ENCODE data around the gene AMER1.
"Not testable (repeated sequence)": the region's sequence is repeated elsewhere in the genome, so short reads cannot be mapped to it uniquely, and the experiment has no call there.

The AMER1 gene
- total RNA-seq, result 11.2 to 15.3 (median 13.7) reads per million in 3 donors

DNA sequence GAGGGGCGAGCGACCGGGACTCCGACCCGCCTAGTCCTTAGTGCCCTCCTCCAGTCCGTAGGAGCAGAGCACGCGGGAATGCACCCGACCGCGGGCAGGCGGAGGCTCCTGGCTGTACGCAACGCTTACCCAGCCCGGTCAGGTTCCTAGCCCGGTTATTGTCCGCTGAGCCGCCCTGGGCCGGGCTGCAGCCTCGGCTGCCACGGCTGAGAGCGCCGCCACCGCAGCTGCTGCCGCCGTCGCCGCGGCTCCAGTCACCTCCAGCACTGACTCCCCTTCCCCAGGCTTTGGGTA, at the start of gene AMER1:
Gene AMER1 (minus strand): TSS at position 268 of the 294 bp plus-strand sequence. CDS start 12,422 bp downstream, outside the sequence.
- Histone ChIP-seq H3K27ac (ENCODE audit: insufficient read depth, low read length, poor library complexity, severe bottlenecking) (peak within 1 kb of the TSS; percentile 82), H3K36me3 (ENCODE audit: control insufficient read depth, insufficient read depth, low read length) (no peaks in the 10 kb centered on the region)

DNA sequence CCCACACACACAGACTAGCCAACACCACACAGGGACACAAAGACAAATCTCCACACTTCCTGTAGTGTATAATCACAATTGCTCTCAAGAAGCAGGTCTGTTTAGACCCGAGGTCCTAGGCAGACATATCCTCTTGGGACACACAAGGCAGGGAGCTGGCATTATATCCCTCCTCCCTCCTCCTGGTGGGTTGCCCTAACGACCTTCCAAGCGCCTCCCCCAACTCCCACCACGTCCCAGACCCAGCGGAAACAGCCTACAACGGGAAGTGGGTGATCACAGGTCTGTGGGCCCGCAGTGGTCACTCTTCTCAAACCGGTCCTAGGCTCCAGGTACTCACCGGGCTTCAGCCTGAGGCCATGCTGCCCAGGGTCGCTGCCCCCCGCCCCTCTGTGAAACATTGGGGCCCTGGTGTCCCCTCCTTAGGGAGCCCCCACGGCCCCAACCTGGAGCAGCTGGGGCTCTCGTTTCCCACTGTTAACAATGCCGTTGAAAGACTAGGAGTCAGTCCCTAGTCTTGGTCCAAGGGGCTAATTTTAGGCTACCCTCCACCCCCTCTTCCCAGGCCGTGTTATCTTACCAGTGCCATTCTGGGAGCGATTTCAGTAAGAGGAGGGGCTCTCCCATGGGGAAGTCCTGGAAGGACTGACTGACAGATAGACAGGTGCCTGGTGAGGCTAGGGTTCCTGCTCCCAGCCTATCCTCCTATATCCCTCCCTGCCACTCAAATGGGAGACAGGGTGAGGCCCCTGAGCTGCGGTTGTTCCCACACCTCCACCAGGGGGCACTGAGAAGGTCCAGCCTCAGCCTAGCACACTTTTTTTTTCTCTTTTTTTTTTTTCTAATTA, 24.8 kb upstream of the AMER1 start, which contains the start of gene ASB12:
Gene ASB12 (minus strand): TSS at position 485 of the 848 bp plus-strand sequence. CDS start 4,957 bp downstream, outside the sequence.
- no peak within 1 kb of the TSS for H3K27ac ChIP-seq (ENCODE audit: insufficient read depth, low read length, poor library complexity, severe bottlenecking)
- H3K27me3 ChIP-seq (replicated peaks; ENCODE audit: control insufficient read depth, insufficient read depth, low read length, poor library complexity, severe bottlenecking), result no peaks in the 10 kb centered on the region
- no peaks in the 10 kb centered on the region for H3K4me1 ChIP-seq (ENCODE audit: control insufficient read depth, insufficient read depth, low read length, poor library complexity, severe bottlenecking)
- no peak within 1 kb of the TSS for H3K4me3 ChIP-seq (ENCODE audit: insufficient read depth, low read depth, low read length, poor library complexity, severe bottlenecking)
- no peak for DNase-seq
- H3K36me3 ChIP-seq (ENCODE audit: control insufficient read depth, insufficient read depth, low read length), result no peaks in the 10 kb centered on the region
- H3K9me3 ChIP-seq (ENCODE audit: control insufficient read depth, low read length), result no peaks in the 10 kb centered on the region

More for the DNA sequence above, at the start of gene AMER1:
- no peak for DNase-seq
- no peaks in the 10 kb centered on the region for H3K27me3 ChIP-seq (replicated peaks; ENCODE audit: control insufficient read depth, insufficient read depth, low read length, poor library complexity, severe bottlenecking)
- H3K4me1 ChIP-seq (ENCODE audit: control insufficient read depth, insufficient read depth, low read length, poor library complexity, severe bottlenecking), result peaks cover 3% of the 10 kb centered on the region
- H3K9me3 ChIP-seq (ENCODE audit: control insufficient read depth, low read length), result no peaks in the 10 kb centered on the region
- peak within 1 kb of the TSS; percentile 72 for H3K4me3 ChIP-seq (ENCODE audit: insufficient read depth, low read depth, low read length, poor library complexity, severe bottlenecking)

DNA sequence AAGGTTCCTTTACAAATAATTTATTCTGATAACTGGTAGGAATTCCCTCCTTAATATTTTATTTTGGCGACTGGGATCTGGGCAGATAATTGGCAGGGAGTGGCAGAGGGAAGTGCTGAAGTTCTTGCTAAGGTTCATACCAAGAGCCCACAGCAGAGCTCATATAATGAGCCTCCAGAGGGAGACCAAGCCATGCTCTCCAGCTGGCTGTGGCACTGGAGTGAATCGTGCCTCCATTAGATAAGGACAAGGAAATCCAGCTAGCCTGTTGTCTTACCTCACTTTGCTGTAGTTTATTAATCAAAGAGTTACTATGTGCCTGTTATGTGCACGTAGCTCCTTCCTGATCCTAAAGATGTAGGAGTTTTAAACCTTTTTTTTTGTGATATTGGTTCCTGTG, 23.6 kb upstream of the AMER1 start:
- Histone ChIP-seq H3K4me3 (ENCODE audit: insufficient read depth, low read depth, low read length, poor library complexity, severe bottlenecking) (no peak overlapping the region), H3K4me1 (ENCODE audit: control insufficient read depth, insufficient read depth, low read length, poor library complexity, severe bottlenecking) (no peaks in the 10 kb centered on the region), H3K36me3 (ENCODE audit: control insufficient read depth, insufficient read depth, low read length) (no peaks in the 10 kb centered on the region), H3K27me3 (replicated peaks; ENCODE audit: control insufficient read depth, insufficient read depth, low read length, poor library complexity, severe bottlenecking) (no peaks in the 10 kb centered on the region), H3K27ac (ENCODE audit: insufficient read depth, low read length, poor library complexity, severe bottlenecking) (no peak overlapping the region), H3K9me3 (ENCODE audit: control insufficient read depth, low read length) (no peaks in the 10 kb centered on the region)
- DNase-seq, result no peak

- no peak for DNase-seq
- H3K27me3 ChIP-seq (replicated peaks; ENCODE audit: control insufficient read depth, insufficient read depth, low read length, poor library complexity, severe bottlenecking), result no peaks in the 10 kb centered on the region
- no peak overlapping the region for H3K4me3 ChIP-seq (ENCODE audit: insufficient read depth, low read depth, low read length, poor library complexity, severe bottlenecking)
- H3K36me3 ChIP-seq (ENCODE audit: control insufficient read depth, insufficient read depth, low read length), result no peaks in the 10 kb centered on the region
- H3K4me1 ChIP-seq (ENCODE audit: control insufficient read depth, insufficient read depth, low read length, poor library complexity, severe bottlenecking), result no peaks in the 10 kb centered on the region
- H3K9me3 ChIP-seq (ENCODE audit: control insufficient read depth, low read length), result no peaks in the 10 kb centered on the region
- no peak overlapping the region for H3K27ac ChIP-seq (ENCODE audit: insufficient read depth, low read length, poor library complexity, severe bottlenecking)
These were observed 12.5 kb upstream of the AMER1 start for GRCh38 chrX:64218023-64218422.

DNA sequence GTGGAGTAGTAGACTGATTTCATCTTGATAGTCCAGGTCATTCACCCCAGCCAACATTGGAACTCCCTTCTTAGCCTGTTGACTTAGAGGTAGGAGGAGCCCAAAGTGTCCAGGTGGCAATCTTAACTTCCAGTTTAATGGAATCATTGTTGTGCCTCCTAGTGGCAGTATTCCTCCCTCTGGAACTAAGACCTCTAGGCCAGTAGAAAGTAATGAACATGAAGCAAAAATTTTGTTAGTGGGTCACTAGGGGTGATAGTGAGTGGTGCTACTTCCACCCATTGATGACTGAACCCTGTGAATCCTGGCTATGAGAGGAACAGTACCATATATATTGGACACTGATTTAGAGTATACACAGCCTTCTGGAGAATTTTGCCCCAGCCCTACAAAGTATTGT, 8.5 kb upstream of the AMER1 start:
- not testable (repeated sequence) for H3K27ac ChIP-seq (ENCODE audit: insufficient read depth, low read length, poor library complexity, severe bottlenecking); H3K4me3 ChIP-seq (ENCODE audit: insufficient read depth, low read depth, low read length, poor library complexity, severe bottlenecking); H3K9me3 ChIP-seq (ENCODE audit: control insufficient read depth, low read length); DNase-seq; H3K36me3 ChIP-seq (ENCODE audit: control insufficient read depth, insufficient read depth, low read length); H3K27me3 ChIP-seq (replicated peaks; ENCODE audit: control insufficient read depth, insufficient read depth, low read length, poor library complexity, severe bottlenecking); H3K4me1 ChIP-seq (ENCODE audit: control insufficient read depth, insufficient read depth, low read length, poor library complexity, severe bottlenecking)

DNA sequence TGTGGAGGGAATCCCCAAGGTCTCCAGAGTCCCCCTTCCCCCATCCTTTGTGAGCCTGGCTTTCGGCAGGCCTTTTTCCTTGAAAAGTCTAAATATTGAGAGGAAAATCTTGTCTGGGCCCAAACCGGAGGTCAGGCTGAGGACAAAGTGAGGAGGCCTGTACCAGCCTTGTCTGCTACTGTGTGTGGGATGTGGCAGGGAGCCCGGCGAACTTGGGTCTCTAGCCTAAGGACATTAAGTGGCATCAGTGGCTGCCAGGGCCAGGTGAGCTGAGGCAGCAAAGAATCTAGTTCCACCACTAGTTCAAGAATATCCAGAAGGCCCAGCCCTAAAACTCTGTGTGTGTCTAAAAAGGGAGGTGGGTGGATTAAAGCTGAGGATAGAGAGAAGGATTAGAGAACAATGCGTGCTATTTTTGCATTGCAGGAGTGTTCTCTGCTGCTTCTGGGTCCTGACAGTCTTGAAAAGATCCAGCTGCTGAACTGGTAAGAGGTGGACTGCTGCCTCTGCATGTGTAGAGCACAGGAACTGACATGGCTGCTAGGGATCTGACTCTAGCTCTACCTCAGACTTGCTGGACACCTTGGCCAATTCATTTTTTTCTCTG, 1.2 kb upstream of the AMER1 start:
- Histone ChIP-seq H3K4me3 (ENCODE audit: insufficient read depth, low read depth, low read length, poor library complexity, severe bottlenecking) (peak overlapping the region; percentile 72), H3K27ac (ENCODE audit: insufficient read depth, low read length, poor library complexity, severe bottlenecking) (peak overlapping the region; percentile 82), H3K27me3 (replicated peaks; ENCODE audit: control insufficient read depth, insufficient read depth, low read length, poor library complexity, severe bottlenecking) (no peaks in the 10 kb centered on the region), H3K9me3 (ENCODE audit: control insufficient read depth, low read length) (no peaks in the 10 kb centered on the region), H3K4me1 (ENCODE audit: control insufficient read depth, insufficient read depth, low read length, poor library complexity, severe bottlenecking) (peaks cover 3% of the 10 kb centered on the region), H3K36me3 (ENCODE audit: control insufficient read depth, insufficient read depth, low read length) (no peaks in the 10 kb centered on the region)
- DNase-seq, result no peak

DNA sequence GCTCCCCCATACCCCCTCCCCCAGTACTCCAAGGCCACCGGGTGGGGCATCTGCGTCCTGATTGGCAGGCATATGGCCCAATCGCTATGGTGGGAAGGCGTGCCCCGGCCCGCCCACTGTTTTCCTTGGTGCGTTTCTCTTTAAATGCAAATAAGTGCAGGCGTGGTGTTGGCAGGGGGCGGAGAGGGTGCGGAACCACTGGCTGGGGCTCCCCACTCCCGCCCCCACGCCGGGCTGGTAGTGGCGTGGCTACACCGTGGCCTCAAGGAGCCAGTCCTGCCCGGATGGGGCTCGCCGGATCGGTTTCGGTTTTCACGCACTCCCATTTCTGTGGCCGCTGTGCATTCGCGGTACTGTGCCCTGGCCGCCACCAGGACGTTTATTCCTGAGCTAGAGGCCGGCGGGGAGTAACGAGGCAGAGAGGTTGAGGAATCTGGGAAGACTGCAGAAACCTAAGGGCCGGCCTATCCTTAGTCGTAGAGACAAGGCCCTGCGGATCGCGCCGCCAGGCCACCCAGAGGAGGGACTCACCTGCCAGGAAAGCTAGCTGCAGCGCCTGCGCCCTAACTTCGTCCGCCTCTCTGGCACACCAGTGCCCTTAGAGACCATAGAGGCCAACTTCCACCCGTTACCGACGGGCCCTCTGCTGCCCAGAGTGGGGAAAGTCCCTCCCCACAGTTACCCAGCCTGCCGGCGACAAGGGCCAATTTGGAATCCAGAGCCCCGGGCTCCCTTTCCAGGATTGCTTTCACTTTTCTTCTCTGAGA, 410 bp upstream of the AMER1 start:
- H3K27me3 ChIP-seq (replicated peaks; ENCODE audit: control insufficient read depth, insufficient read depth, low read length, poor library complexity, severe bottlenecking), result no peaks in the 10 kb centered on the region
- H3K9me3 ChIP-seq (ENCODE audit: control insufficient read depth, low read length), result no peaks in the 10 kb centered on the region
- DNase-seq, result peak; percentile 76 to 82 (median 82)
- peak overlapping the region; percentile 72 for H3K4me3 ChIP-seq (ENCODE audit: insufficient read depth, low read depth, low read length, poor library complexity, severe bottlenecking)
- H3K4me1 ChIP-seq (ENCODE audit: control insufficient read depth, insufficient read depth, low read length, poor library complexity, severe bottlenecking), result peaks cover 3% of the 10 kb centered on the region
- H3K36me3 ChIP-seq (ENCODE audit: control insufficient read depth, insufficient read depth, low read length), result no peaks in the 10 kb centered on the region
- peak overlapping the region; percentile 82 for H3K27ac ChIP-seq (ENCODE audit: insufficient read depth, low read length, poor library complexity, severe bottlenecking)

- Histone ChIP-seq H3K27ac (ENCODE audit: insufficient read depth, low read length, poor library complexity, severe bottlenecking) (peak overlapping the region; percentile 82), H3K9me3 (ENCODE audit: control insufficient read depth, low read length) (no peaks in the 10 kb centered on the region), H3K4me3 (ENCODE audit: insufficient read depth, low read depth, low read length, poor library complexity, severe bottlenecking) (peak overlapping the region; percentile 72), H3K27me3 (replicated peaks; ENCODE audit: control insufficient read depth, insufficient read depth, low read length, poor library complexity, severe bottlenecking) (no peaks in the 10 kb centered on the region), H3K36me3 (ENCODE audit: control insufficient read depth, insufficient read depth, low read length) (no peaks in the 10 kb centered on the region), H3K4me1 (ENCODE audit: control insufficient read depth, insufficient read depth, low read length, poor library complexity, severe bottlenecking) (peaks cover 3% of the 10 kb centered on the region)
- DNase-seq, result peak in 1 of 3 donors; percentile 3
These were observed 637 bp downstream of the AMER1 start for GRCh38 chrX:64204701-64205440.

DNA sequence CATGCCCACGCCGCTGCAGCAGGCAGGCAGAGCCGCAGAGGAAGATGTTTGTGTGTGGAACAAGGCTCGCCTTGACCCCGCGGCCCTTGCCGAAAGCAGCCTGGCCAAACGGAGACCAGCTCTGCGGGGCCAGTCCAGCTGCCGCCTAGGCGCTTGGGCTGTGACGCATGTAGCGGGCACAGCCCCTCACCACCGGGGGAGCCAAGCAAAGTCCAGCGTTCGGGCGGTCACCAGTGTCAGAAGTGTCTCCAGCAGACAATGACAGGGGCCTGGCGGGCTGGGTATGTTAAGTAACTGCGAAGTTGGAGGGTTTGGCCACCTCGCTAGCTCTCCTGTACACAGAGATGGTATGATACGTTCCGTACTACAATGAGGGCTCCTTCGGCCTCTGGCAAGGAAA, 1.3 kb downstream of the AMER1 start:
- no peaks in the 10 kb centered on the region for H3K27me3 ChIP-seq (replicated peaks; ENCODE audit: control insufficient read depth, insufficient read depth, low read length, poor library complexity, severe bottlenecking)
- H3K4me3 ChIP-seq (ENCODE audit: insufficient read depth, low read depth, low read length, poor library complexity, severe bottlenecking), result peak overlapping the region; percentile 72
- no peaks in the 10 kb centered on the region for H3K36me3 ChIP-seq (ENCODE audit: control insufficient read depth, insufficient read depth, low read length)
- H3K9me3 ChIP-seq (ENCODE audit: control insufficient read depth, low read length), result no peaks in the 10 kb centered on the region
- peaks cover 3% of the 10 kb centered on the region for H3K4me1 ChIP-seq (ENCODE audit: control insufficient read depth, insufficient read depth, low read length, poor library complexity, severe bottlenecking)
- DNase-seq, result no peak
- H3K27ac ChIP-seq (ENCODE audit: insufficient read depth, low read length, poor library complexity, severe bottlenecking), result no peak overlapping the region

Data from effector memory CD4-positive, alpha-beta T cell (primary cell).